Endothelial cell of umbilical vein (primary cell): ENCODE measurements around the gene ARL8B. TPM values are rescaled to one million over a fixed set of nuclear protein-coding genes. Genes with fewer than 3 reads are reported as not detected.

Experiments
- BruUV-seq: library from RNA; stranded (reverse); fragments of 400-500 nt; replicated peaks from 2 replicates; lab custom pipeline; 2021; lab: Mats Ljungman, UMichigan
- CTCF ChIA-PET: fragments of 300-600, 350-600 bp; sonication (Branson Sonifier 250); formaldehyde crosslinking; loops from one replicate; lab custom pipeline; 2021; ENCODE audit warnings: antibody characterized with exemption, inconsistent platforms; lab: Charles Lee
- POLR2A ChIA-PET: fragments of 300-600, 350-600 bp; sonication (Branson Sonifier 250); formaldehyde crosslinking; loops from one replicate; lab custom pipeline; 2021; ENCODE audit warnings: antibody characterized with exemption, inconsistent platforms; lab: Charles Lee
- DNase-seq: peaks from one replicate; pipeline ENCODE4 v3.0.0-alpha.2; 2011; ENCODE audit warnings: low read depth, low spot score
- FAIRE-seq: peaks from 2 replicates; lab custom pipeline; 2011; peaks lifted over from hg19 to GRCh38; lab: Jason Lieb, UNC
- H2AFZ ChIP-seq: 2 replicates; pipeline ENCODE4 v1.6.0; 2012; ENCODE audit warnings: low read depth, low read length, control low read depth, inconsistent platforms
- H3K27ac ChIP-seq: 2 replicates; pipeline ENCODE4 v1.5.1; 2011; ENCODE audit warnings: low read depth, mild to moderate bottlenecking, control low read depth, low read length, moderate library complexity; ENCODE audit not compliant: insufficient read depth
- H3K27me3 ChIP-seq, 2 experiments: 2 replicates each; pipeline versions ENCODE4 v1.6.0 to v1.6.1; 2011; ENCODE audit warnings: low read length in 2 of 2, mixed read lengths in 1 of 2; ENCODE audit not compliant: control insufficient read depth in 2 of 2, insufficient read depth in 2 of 2
- H3K36me3 ChIP-seq, 2 experiments: 2 replicates in 1 of 2; 3 replicates in 1 of 2; pipeline ENCODE4 v1.5.1; 2011; ENCODE audit warnings: low read length in 2 of 2, mild to moderate bottlenecking in 1 of 2, moderate library complexity in 1 of 2; ENCODE audit not compliant: control insufficient read depth in 2 of 2, insufficient read depth in 2 of 2; ENCODE audit errors: extremely low read depth in 1 of 2
- H3K4me1 ChIP-seq: 3 replicates; pipeline ENCODE4 v1.5.1; 2011; ENCODE audit warnings: mild to moderate bottlenecking, low read length; ENCODE audit not compliant: control insufficient read depth, insufficient read depth; ENCODE audit errors: extremely low read depth
- H3K4me2 ChIP-seq: 2 replicates; pipeline ENCODE4 v1.6.1; 2011; ENCODE audit warnings: low read length, control low read depth, mixed read lengths; ENCODE audit not compliant: insufficient read depth
- H3K4me3 ChIP-seq, 3 experiments: fragments of 200-600 bp in 1 of 3; sonication (generic), shearing (Covaris generic) in 1 of 3; replicated peaks in 1 of 3; 2 replicates each; pipeline ENCODE4 v1.5.1; 2011 to 2016; ENCODE audit warnings: control low read depth in 3 of 3, low read length in 3 of 3, mild to moderate bottlenecking in 2 of 3, inconsistent platforms in 1 of 3, low read depth in 1 of 3, moderate library complexity in 1 of 3; ENCODE audit not compliant: insufficient read depth in 1 of 3
- H3K79me2 ChIP-seq: 2 replicates; pipeline ENCODE4 v1.6.0; 2012; ENCODE audit warnings: low read length, inconsistent platforms; ENCODE audit not compliant: control insufficient read depth, insufficient read depth
- H3K9ac ChIP-seq: replicated peaks from 2 replicates; pipeline ENCODE3; 2011; ENCODE audit warnings: low read length, control low read depth; ENCODE audit not compliant: insufficient read depth; ENCODE audit errors: extremely low read depth
- H3K9me1 ChIP-seq: replicated peaks from 3 replicates; pipeline ENCODE4 v1.6.0; 2011; ENCODE audit warnings: mild to moderate bottlenecking, low read length; ENCODE audit not compliant: control insufficient read depth, insufficient read depth; ENCODE audit errors: extremely low read depth
- H3K9me3 ChIP-seq: replicated peaks from 2 replicates; pipeline ENCODE4 v1.5.1; 2012; ENCODE audit warnings: low read length, inconsistent platforms; ENCODE audit not compliant: control insufficient read depth, insufficient read depth
- H4K20me1 ChIP-seq: replicated peaks from 2 replicates; pipeline ENCODE3; 2011; ENCODE audit warnings: mild to moderate bottlenecking, low read length; ENCODE audit not compliant: control insufficient read depth, insufficient read depth; ENCODE audit errors: extremely low read depth
- EZH2 ChIP-seq: IDR thresholded peaks from 2 replicates; pipeline ENCODE4 v1.6.1; 2012; ENCODE audit warnings: borderline replicate concordance, low read depth, mild to moderate bottlenecking, moderate library complexity, low read length, inconsistent platforms; ENCODE audit not compliant: severe bottlenecking
- FOS ChIP-seq: IDR thresholded peaks from 2 replicates; pipeline ENCODE4 v1.6.1; 2011; ENCODE audit warnings: mild to moderate bottlenecking, low read length, moderate library complexity, borderline replicate concordance; ENCODE audit not compliant: insufficient read depth
- GATA2 ChIP-seq: IDR thresholded peaks from 2 replicates; pipeline ENCODE4 v1.7.0; 2011; ENCODE audit warnings: low read depth, mild to moderate bottlenecking, moderate library complexity, mixed read lengths, low read length; ENCODE audit not compliant: insufficient read length, insufficient read depth
- JUN ChIP-seq: IDR thresholded peaks from 2 replicates; pipeline ENCODE4 v1.6.1; 2011; ENCODE audit warnings: borderline replicate concordance, low read depth; ENCODE audit not compliant: insufficient read length, insufficient read depth
- MYC ChIP-seq: IDR thresholded peaks from one replicate; pipeline ENCODE4 v1.6.1; 2011; ENCODE audit warnings: mild to moderate bottlenecking, low read depth, low read length
- POLR2A ChIP-seq: IDR thresholded peaks from 2 replicates; pipeline ENCODE4 v1.6.1; 2012; ENCODE audit warnings: low read depth, mild to moderate bottlenecking, control low read depth, low read length
- POLR2AphosphoS5 ChIP-seq: IDR thresholded peaks from 2 replicates; pipeline ENCODE4 v1.6.1; 2012; ENCODE audit warnings: low read depth, mild to moderate bottlenecking, control low read depth, low read length, moderate library complexity; ENCODE audit not compliant: insufficient read depth
- dilution Hi-C: fragments of 300-500 bp; cut with MboI; formaldehyde crosslinking; loops from one replicate; pipeline ENCODE4 v1.15.0; 2019; ENCODE audit warnings: low sequenced_read_pairs; ENCODE audit not compliant: extremely low pct_ligation_motif_present
- intact Hi-C: fragments of 100-400 bp; cut with micrococcal nuclease; formaldehyde crosslinking; loops from one replicate; pipeline ENCODE4 v1.10.0; 2022
- polyA plus RNA-seq, 4 experiments: library from polyadenylated mRNA; depleted of rRNA in 3 of 4; stranded (reverse) in 3 of 4; unstranded in 1 of 4; fragments of >200 nt; gene quantifications; 2 replicates each; pipeline versions ENCODE4 v1.2.1 to v1.2.3, GENCODE V29; 2011 to 2012; ENCODE audit warnings: missing spikeins in 1 of 4
- total RNA-seq: library from RNA; stranded (reverse); gene quantifications from 2 replicates; pipeline ENCODE4 v1.2.3, GENCODE V29; 2021
- TF ChIP-seq, protein P1 (sequence below), 2 donors: IDR thresholded peaks; 1 replicate in 1 of 2; 2 replicates in 1 of 2; pipeline ENCODE4 v1.5.1; 2011; ENCODE audit warnings: low read length in 2 of 2, mild to moderate bottlenecking in 2 of 2, moderate library complexity in 2 of 2, control low read depth in 1 of 2, inconsistent platforms in 1 of 2, low read depth in 1 of 2; ENCODE audit not compliant: insufficient read depth in 1 of 2; ENCODE audit errors: extremely low read depth in 1 of 2
- TF ChIP-seq, protein P2 (sequence below): IDR thresholded peaks from 2 replicates; pipeline ENCODE4 v1.6.1; 2011; ENCODE audit not compliant: insufficient read depth, insufficient read length

ARL8B gene
- total and polyA plus RNA-seq, 2 donors (not counting 3 experiments of a cell fraction or from before 2014, with no cell fraction given): 32.1 to 58.2 TPM

DNA sequence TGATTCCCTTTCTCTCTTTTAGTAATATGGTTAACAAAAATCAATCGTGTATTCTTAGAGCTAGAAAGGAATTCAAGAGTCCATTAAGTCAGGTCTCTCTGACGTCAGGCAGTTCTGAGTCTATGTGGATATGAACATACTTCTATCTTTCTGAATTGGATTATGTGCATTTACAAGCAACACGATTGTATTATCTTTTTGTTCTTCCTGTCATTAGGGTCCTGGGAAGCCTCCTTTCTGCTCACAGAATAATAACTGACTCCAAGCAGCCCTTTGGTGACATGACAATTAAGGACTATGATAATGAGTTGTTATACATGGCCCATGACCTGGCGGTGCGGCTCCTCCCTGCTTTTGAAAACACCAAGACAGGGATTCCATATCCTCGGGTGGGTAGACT, 79.4 kb downstream of the ARL8B start:
- Histone ChIP-seq H3K4me2 (no peak overlapping the region), H3K27ac (no peak overlapping the region), H3K27me3 (no peaks in the 10 kb centered on the region), H3K9me3 (no peaks in the 10 kb centered on the region), H4K20me1 (no peaks in the 10 kb centered on the region), H3K4me3 (no peak overlapping the region), H3K36me3 (peaks cover 30 to 31% of the 10 kb centered on the region in 2 experiments), H3K79me2 (peaks cover 24% of the 10 kb centered on the region), H2AFZ (no peak overlapping the region), H3K9ac (no peak overlapping the region), H3K9me1 (no peaks in the 10 kb centered on the region), H3K4me1 (peaks cover 10% of the 10 kb centered on the region)
- DNase-seq (no peak), FAIRE-seq (no peak)
- CTCF ChIA-PET: no interaction called here
- no TSS peak for BruUV-seq
- POLR2A ChIA-PET: no interaction called here
- TF ChIP-seq FOS: no peak
- TF ChIP-seq, protein P1, sequence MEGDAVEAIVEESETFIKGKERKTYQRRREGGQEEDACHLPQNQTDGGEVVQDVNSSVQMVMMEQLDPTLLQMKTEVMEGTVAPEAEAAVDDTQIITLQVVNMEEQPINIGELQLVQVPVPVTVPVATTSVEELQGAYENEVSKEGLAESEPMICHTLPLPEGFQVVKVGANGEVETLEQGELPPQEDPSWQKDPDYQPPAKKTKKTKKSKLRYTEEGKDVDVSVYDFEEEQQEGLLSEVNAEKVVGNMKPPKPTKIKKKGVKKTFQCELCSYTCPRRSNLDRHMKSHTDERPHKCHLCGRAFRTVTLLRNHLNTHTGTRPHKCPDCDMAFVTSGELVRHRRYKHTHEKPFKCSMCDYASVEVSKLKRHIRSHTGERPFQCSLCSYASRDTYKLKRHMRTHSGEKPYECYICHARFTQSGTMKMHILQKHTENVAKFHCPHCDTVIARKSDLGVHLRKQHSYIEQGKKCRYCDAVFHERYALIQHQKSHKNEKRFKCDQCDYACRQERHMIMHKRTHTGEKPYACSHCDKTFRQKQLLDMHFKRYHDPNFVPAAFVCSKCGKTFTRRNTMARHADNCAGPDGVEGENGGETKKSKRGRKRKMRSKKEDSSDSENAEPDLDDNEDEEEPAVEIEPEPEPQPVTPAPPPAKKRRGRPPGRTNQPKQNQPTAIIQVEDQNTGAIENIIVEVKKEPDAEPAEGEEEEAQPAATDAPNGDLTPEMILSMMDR (IDR thresholded peaks at IDR 0.05; ENCODE audit: extremely low read depth in 1 of 2, insufficient read depth in 1 of 2, low read depth in 1 of 2, low read length in 2 of 2): no peak
- no peak for TF ChIP-seq MYC
- TF ChIP-seq EZH2: no peak
- TF ChIP-seq, protein P2, sequence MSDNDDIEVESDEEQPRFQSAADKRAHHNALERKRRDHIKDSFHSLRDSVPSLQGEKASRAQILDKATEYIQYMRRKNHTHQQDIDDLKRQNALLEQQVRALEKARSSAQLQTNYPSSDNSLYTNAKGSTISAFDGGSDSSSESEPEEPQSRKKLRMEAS: no peak
- TF ChIP-seq GATA2: no peak
- no peak for TF ChIP-seq JUN
- no peak for TF ChIP-seq POLR2A
- TF ChIP-seq POLR2AphosphoS5: no peak
- intact Hi-C loops (no loop called here), dilution Hi-C loops (no loop called here)
